SK-N-SH (cell line): ENCODE measurements around the gene OLFML2A. TPM values are rescaled to one million over a fixed set of nuclear protein-coding genes. Genes with fewer than 3 reads are reported as not detected.
"Not testable (repeated sequence)": the region's sequence is repeated elsewhere in the genome, so short reads cannot be mapped to it uniquely, and the experiment has no call there.

ENCODE experiments used
- CTCF ChIA-PET: fragments of 300-600, 350-600 bp; formaldehyde crosslinking; extraction: SDS; loops from one replicate; lab custom pipeline; 2021; lab: Yijun Ruan, JAX
- POLR2A ChIA-PET: fragments of 350-600 bp; sonication (Branson Sonifier 250); formaldehyde crosslinking; extraction: SDS; loops from one replicate; lab custom pipeline; 2020; ENCODE audit warnings: antibody characterized with exemption, inconsistent platforms; lab: Yijun Ruan, JAX
- DNase-seq: peaks from one replicate; pipeline ENCODE4 v3.0.0; 2012
- H2AFZ ChIP-seq: fragments of 200-600 bp; sonication (generic); 2 replicates; pipeline ENCODE4 v1.8.1; 2016; ENCODE audit warnings: antibody characterized with exemption, mild to moderate bottlenecking, low read depth
- H3F3A ChIP-seq: fragments of 200-600 bp; sonication (generic); replicated peaks from 2 replicates; pipeline ENCODE3; 2016; ENCODE audit warnings: antibody characterized with exemption, mild to moderate bottlenecking; ENCODE audit not compliant: insufficient read depth
- H3K27ac ChIP-seq, 2 experiments: fragments of 200-500 bp in 1 of 2; fragments of 200-600 bp in 1 of 2; sonication (Bioruptor generic) in 1 of 2; sonication (generic), shearing (Covaris generic) in 1 of 2; 2 replicates each; pipeline versions ENCODE4 v1.5.1 to v1.6.1; 2014 to 2016; ENCODE audit warnings: low read depth in 2 of 2, inconsistent platforms in 1 of 2, low read length in 1 of 2, mild to moderate bottlenecking in 1 of 2, mixed read lengths in 1 of 2
- H3K27me3 ChIP-seq: fragments of 200-600 bp; sonication (generic), shearing (Covaris generic); 2 replicates; pipeline ENCODE4 v1.6.1; 2016; ENCODE audit warnings: mixed run types; ENCODE audit not compliant: insufficient read depth
- H3K36me3 ChIP-seq, 2 experiments: fragments of 200-500 bp in 1 of 2; fragments of 200-600 bp in 1 of 2; sonication (Bioruptor generic) in 1 of 2; sonication (generic) in 1 of 2; replicated peaks in 1 of 2; 2 replicates each; pipeline versions ENCODE3 to v1.5.1; 2014 to 2016; ENCODE audit warnings: low read length in 1 of 2, mild to moderate bottlenecking in 1 of 2; ENCODE audit not compliant: insufficient read depth in 2 of 2, control insufficient read depth in 1 of 2
- H3K4me1 ChIP-seq, 2 experiments: fragments of 200-500 bp in 1 of 2; fragments of 200-600 bp in 1 of 2; sonication (Bioruptor generic) in 1 of 2; sonication (generic), shearing (Covaris generic) in 1 of 2; 2 replicates each; pipeline versions ENCODE4 v1.5.1 to v1.6.1; 2014 to 2016; ENCODE audit warnings: low read depth in 1 of 2, low read length in 1 of 2, mixed run types in 1 of 2; ENCODE audit not compliant: insufficient read depth in 2 of 2, control insufficient read depth in 1 of 2
- H3K4me2 ChIP-seq: fragments of 200-600 bp; sonication (generic), shearing (Covaris generic); 2 replicates; pipeline ENCODE4 v1.6.1; 2017; ENCODE audit warnings: mixed run types
- H3K4me3 ChIP-seq, 2 experiments: fragments of 200-500 bp in 1 of 2; fragments of 200-600 bp in 1 of 2; sonication (Bioruptor generic) in 1 of 2; sonication (generic), shearing (Covaris generic) in 1 of 2; 2 replicates each; pipeline versions ENCODE4 v1.5.1 to v1.8.1; 2014 to 2016; ENCODE audit warnings: low read depth in 2 of 2, inconsistent platforms in 1 of 2, low read length in 1 of 2, mild to moderate bottlenecking in 1 of 2, mixed read lengths in 1 of 2, moderate library complexity in 1 of 2
- H3K79me2 ChIP-seq: fragments of 200-600 bp; sonication (generic); 2 replicates; pipeline ENCODE4 v1.8.1; 2017; ENCODE audit warnings: mild to moderate bottlenecking; ENCODE audit not compliant: insufficient read depth
- H3K9ac ChIP-seq: fragments of 200-600 bp; sonication (generic); 2 replicates; pipeline ENCODE4 v1.6.1; 2017; ENCODE audit warnings: mixed run types
- H3K9me2 ChIP-seq: fragments of 200-600 bp; sonication (generic); 2 replicates; pipeline ENCODE4 v1.6.1; 2017; ENCODE audit warnings: mixed run types
- H3K9me3 ChIP-seq: fragments of 200-600 bp; sonication (generic); 2 replicates; pipeline ENCODE4 v1.6.1; 2017; ENCODE audit warnings: mixed run types, mild to moderate bottlenecking, moderate library complexity
- H4K20me1 ChIP-seq: fragments of 200-600 bp; sonication (generic); 2 replicates; pipeline ENCODE4 v1.6.1; 2017; ENCODE audit warnings: mild to moderate bottlenecking, mixed run types; ENCODE audit not compliant: insufficient read depth
- CHD2 ChIP-seq: fragments of 150-350 bp; IDR thresholded peaks from 2 replicates; pipeline ENCODE4 v1.6.1; 2018; ENCODE audit warnings: low read length; ENCODE audit not compliant: partially characterized antibody
- ELF1 ChIP-seq: IDR thresholded peaks from 2 replicates; pipeline ENCODE4 v1.4.0; 2012
- EZH2phosphoT487 ChIP-seq: fragments of 200-600 bp; sonication (generic); IDR thresholded peaks from 2 replicates; pipeline ENCODE4 v1.6.1; 2017; ENCODE audit warnings: low read depth, mixed run types, mild to moderate bottlenecking, antibody characterized with exemption, moderate library complexity, borderline replicate concordance
- FOXM1 ChIP-seq: IDR thresholded peaks from 2 replicates; pipeline ENCODE4 v1.4.0; 2012; ENCODE audit warnings: low read depth, mild to moderate bottlenecking
- GABPA ChIP-seq: IDR thresholded peaks from 2 replicates; pipeline ENCODE4 v1.4.0; 2012; ENCODE audit warnings: low read depth, mild to moderate bottlenecking
- GATA2 ChIP-seq: sonication (generic); formaldehyde crosslinking; IDR thresholded peaks from 2 replicates; pipeline ENCODE4 v1.5.0; 2020; ENCODE audit warnings: mild to moderate bottlenecking, missing genetic modification reagents
- MAX ChIP-seq: IDR thresholded peaks from 2 replicates; pipeline ENCODE4 v1.4.0; 2012; ENCODE audit warnings: low read depth
- MXI1 ChIP-seq: IDR thresholded peaks from 2 replicates; pipeline ENCODE4 v1.6.1; 2012; ENCODE audit warnings: mild to moderate bottlenecking, low read depth, low read length, improper control_type of control experiment
- NFIC ChIP-seq: IDR thresholded peaks from 2 replicates; pipeline ENCODE4 v1.4.0; 2012; ENCODE audit warnings: borderline replicate concordance
- POLR2AphosphoS5 ChIP-seq: IDR thresholded peaks from 2 replicates; pipeline ENCODE4 v1.6.1; 2012; ENCODE audit warnings: low read depth, low read length
- RAD21 ChIP-seq: IDR thresholded peaks from 2 replicates; pipeline ENCODE4 v1.6.1; 2012; ENCODE audit warnings: mild to moderate bottlenecking, low read length
- RCOR1 ChIP-seq: fragments of 150-350 bp; IDR thresholded peaks from 2 replicates; pipeline ENCODE4 v1.6.1; 2017; ENCODE audit warnings: antibody characterized with exemption, low read length
- REST ChIP-seq: IDR thresholded peaks from 2 replicates; pipeline ENCODE4 v1.6.1; 2012; ENCODE audit warnings: mild to moderate bottlenecking, low read depth, low read length, moderate library complexity
- RFX5 ChIP-seq: IDR thresholded peaks from 2 replicates; pipeline ENCODE4 v1.6.1; 2012; ENCODE audit warnings: mild to moderate bottlenecking, improper control_type of control experiment, low read length
- SMC3 ChIP-seq: IDR thresholded peaks from 2 replicates; pipeline ENCODE4 v1.6.1; 2012; ENCODE audit warnings: low read depth, low read length, improper control_type of control experiment
- TCF12 ChIP-seq: IDR thresholded peaks from 2 replicates; pipeline ENCODE4 v1.4.0; 2012
- TEAD4 ChIP-seq: IDR thresholded peaks from 2 replicates; pipeline ENCODE4 v1.4.0; 2012; ENCODE audit warnings: mild to moderate bottlenecking, borderline replicate concordance; ENCODE audit not compliant: insufficient read depth
- YY1 ChIP-seq: IDR thresholded peaks from 2 replicates; pipeline ENCODE4 v1.4.0; 2012; ENCODE audit warnings: low read depth, mild to moderate bottlenecking
- WGBS: methylation state at CpG from one replicate; pipeline ENCODE4 v1.1.6; 2017; ENCODE audit warnings: low lambda C conversion rate; 5-methylcytosine and 5-hydroxymethylcytosine counted together
- polyA plus RNA-seq, 3 experiments: library from polyadenylated mRNA; depleted of rRNA; stranded (reverse); fragments of >200 nt; gene quantifications; 2 replicates each; pipeline ENCODE4 v1.2.3, GENCODE V29; 2012
- TF ChIP-seq, protein P1 (sequence below): fragments of 200-600 bp; sonication (generic); IDR thresholded peaks from 2 replicates; pipeline ENCODE4 v1.6.1; 2017; ENCODE audit warnings: antibody characterized with exemption, mild to moderate bottlenecking, moderate library complexity
- TF ChIP-seq, protein P2 (sequence below): IDR thresholded peaks from 2 replicates; pipeline ENCODE4 v1.4.0; 2012; ENCODE audit warnings: low read depth, borderline replicate concordance

OLFML2A gene
- polyA plus RNA-seq, 1 of the 3 experiments (the other 2 are of a cell fraction): 7.7 TPM

DNA sequence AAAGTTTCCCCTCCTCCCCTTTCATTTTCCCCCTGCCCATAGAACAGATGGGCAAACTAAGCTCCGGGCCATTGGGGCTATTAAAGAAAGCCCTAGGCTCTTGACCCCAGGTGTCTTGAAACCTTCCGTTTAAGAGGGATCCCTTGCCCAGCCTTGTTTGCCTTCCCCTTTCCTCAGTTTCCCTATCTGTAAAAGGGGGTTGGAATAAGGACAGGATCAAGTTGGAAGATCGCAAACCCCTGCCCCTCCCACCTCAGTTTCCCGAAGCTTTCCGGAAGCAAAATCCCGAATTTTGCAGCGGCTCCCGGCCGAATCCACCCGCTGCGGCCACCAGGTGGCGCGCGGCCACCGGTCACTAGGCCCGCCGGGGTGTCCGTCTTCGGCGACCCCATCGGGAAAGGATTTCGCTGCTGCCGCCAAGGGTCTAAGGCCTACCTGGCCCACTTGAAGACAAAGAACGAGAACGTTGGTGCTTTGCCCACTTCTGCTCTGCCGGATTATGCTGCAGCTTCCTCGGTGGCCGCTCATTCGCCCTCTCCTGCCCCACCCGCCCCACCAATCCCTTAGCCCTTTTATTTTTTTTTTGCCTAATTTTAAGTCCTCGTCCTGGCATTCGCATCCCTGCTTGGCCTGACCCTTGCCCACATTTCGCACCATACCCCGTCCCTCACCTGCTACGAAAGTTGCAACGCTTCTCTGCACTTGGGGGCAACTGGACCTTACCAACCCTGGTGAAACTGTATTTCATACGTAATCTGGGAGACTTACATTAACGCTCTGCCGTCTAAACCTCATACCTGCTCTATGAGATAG is 4.9 kb upstream of the OLFML2A start:
- 28% methylated on average over 39 of the region's 39 CpGs for WGBS

DNA sequence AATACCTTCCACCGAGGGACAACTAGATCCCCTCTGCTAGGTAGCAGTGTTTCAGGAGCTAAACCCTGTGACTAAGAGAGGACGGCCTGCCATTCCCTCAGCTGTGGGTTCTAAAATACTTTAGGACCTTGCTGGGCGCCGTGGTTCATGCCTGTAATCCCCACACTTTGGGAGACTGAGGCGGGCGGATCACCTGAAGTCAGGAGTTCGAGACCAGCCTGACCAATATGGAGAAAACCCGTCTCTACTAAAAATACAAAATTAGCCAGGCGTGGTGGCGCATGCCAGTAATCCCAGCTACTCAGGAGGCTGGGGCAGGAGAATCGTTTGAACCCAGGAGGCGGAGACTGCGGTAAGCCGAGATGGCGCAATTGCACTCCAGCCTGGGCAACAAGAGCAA is 4.1 kb upstream of the OLFML2A start:
- WGBS: 90% methylated on average over 15 of the region's 15 CpGs
- CTCF ChIA-PET: interaction anchor here (1.0 to 16.2 kb wide), 16 partner anchors 9 to 602 kb away, joined by 3 to 1436 read pairs (median 12); partner anchors contain the start of genes ARPC5L, RPL35 and WDR38
- H3K79me2 ChIP-seq: peaks cover 18% of the 10 kb centered on the region
- not testable (repeated sequence) for H3K4me3 ChIP-seq, H3K27ac ChIP-seq, DNase-seq, H3K36me3 ChIP-seq, H2AFZ ChIP-seq, H3K9me3 ChIP-seq, H3K9ac ChIP-seq, H3K9me2 ChIP-seq, H3K4me2 ChIP-seq, H3K27me3 ChIP-seq
- peaks cover 15% of the 10 kb centered on the region; the same call in 1 of the 2 replicates for H4K20me1 ChIP-seq
- H3K4me1 ChIP-seq: peaks cover 6 to 11% of the 10 kb centered on the region in 2 experiments; a peak in 2 of 4 replicates
- peaks cover 24% of the 10 kb centered on the region for H3F3A ChIP-seq
- POLR2A ChIA-PET: interaction anchor here (1.3 to 5.0 kb wide), 2 partner anchors 82 to 88 kb away, joined by 7 to 42 read pairs; partner anchors contain the start of gene WDR38

More for the DNA sequence above, 4.9 kb upstream of the OLFML2A start:
- Histone ChIP-seq H3K27ac (peak overlapping the region; percentile 31 to 71; a peak in 3 of 4 replicates), H3K4me1 (peaks cover 11 to 14% of the 10 kb centered on the region in 2 experiments; a peak in 3 of 4 replicates), H3K79me2 (peaks cover 26% of the 10 kb centered on the region), H3K27me3 (no peaks in the 10 kb centered on the region), H3K9me3 (no peaks in the 10 kb centered on the region), H4K20me1 (peaks cover 23% of the 10 kb centered on the region; the same call in 1 of the 2 replicates), H3K4me3 (peak overlapping the region; percentile 75 to 92), H3F3A (peaks cover 24% of the 10 kb centered on the region), H3K9ac (peak overlapping the region; percentile 63; the same call in 1 of the 2 replicates), H3K36me3 (no peaks in the 10 kb centered on the region), H3K9me2 (no peaks in the 10 kb centered on the region), H3K4me2 (peak overlapping the region; percentile 97), H2AFZ (peak overlapping the region; percentile 81)
- ChIA-PET POLR2A (interaction anchor here (0.9 to 5.0 kb wide), 4 partner anchors 82 to 469 kb away, joined by 3 to 42 read pairs (median 9); partner anchors contain the start of genes ARPC5L, HSPA5, RPL35 and WDR38), CTCF (interaction anchor here (0.6 to 16.2 kb wide), 51 partner anchors 9 to 605 kb away, joined by 3 to 1436 read pairs (median 5); partner anchors contain the start of genes ARPC5L, RPL35, SCAI and WDR38)
- peak; percentile 89 for DNase-seq
- no peak for TF ChIP-seq EZH2phosphoT487
- TF ChIP-seq TEAD4: no peak
- no peak for TF ChIP-seq GATA2 (CRISPR knock-in tag)
- peak; percentile 87 for TF ChIP-seq RAD21
- peak; percentile 62 for TF ChIP-seq ELF1
- no peak for TF ChIP-seq CHD2
- no peak for TF ChIP-seq NFIC
- TF ChIP-seq RFX5: 0 out of 2 replicates have a peak, but pooled peaks have one; percentile 14
- TF ChIP-seq, protein P1, sequence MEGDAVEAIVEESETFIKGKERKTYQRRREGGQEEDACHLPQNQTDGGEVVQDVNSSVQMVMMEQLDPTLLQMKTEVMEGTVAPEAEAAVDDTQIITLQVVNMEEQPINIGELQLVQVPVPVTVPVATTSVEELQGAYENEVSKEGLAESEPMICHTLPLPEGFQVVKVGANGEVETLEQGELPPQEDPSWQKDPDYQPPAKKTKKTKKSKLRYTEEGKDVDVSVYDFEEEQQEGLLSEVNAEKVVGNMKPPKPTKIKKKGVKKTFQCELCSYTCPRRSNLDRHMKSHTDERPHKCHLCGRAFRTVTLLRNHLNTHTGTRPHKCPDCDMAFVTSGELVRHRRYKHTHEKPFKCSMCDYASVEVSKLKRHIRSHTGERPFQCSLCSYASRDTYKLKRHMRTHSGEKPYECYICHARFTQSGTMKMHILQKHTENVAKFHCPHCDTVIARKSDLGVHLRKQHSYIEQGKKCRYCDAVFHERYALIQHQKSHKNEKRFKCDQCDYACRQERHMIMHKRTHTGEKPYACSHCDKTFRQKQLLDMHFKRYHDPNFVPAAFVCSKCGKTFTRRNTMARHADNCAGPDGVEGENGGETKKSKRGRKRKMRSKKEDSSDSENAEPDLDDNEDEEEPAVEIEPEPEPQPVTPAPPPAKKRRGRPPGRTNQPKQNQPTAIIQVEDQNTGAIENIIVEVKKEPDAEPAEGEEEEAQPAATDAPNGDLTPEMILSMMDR: peak; percentile 88
- no peak for TF ChIP-seq REST
- no peak for TF ChIP-seq YY1
- no peak for TF ChIP-seq MXI1
- peak; percentile 96 for TF ChIP-seq SMC3
- no peak for TF ChIP-seq FOXM1
- TF ChIP-seq GABPA: peak; percentile 41
- TF ChIP-seq, protein P2, sequence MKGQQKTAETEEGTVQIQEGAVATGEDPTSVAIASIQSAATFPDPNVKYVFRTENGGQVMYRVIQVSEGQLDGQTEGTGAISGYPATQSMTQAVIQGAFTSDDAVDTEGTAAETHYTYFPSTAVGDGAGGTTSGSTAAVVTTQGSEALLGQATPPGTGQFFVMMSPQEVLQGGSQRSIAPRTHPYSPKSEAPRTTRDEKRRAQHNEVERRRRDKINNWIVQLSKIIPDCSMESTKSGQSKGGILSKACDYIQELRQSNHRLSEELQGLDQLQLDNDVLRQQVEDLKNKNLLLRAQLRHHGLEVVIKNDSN: no peak
- TF ChIP-seq RCOR1: peak; percentile 87
- peak; percentile 33; the same call in 1 of the 2 replicates for TF ChIP-seq TCF12
- no peak for TF ChIP-seq MAX
- TF ChIP-seq POLR2AphosphoS5: no peak
